ENCODE results near the gene BCL11A.

BCL11A gene

GRCh38 chr2:60408207-60408606 lies 145.2 kb downstream of the BCL11A start:
- DNase-seq (ENCODE audit: low read depth, low spot score): no peak

DNA sequence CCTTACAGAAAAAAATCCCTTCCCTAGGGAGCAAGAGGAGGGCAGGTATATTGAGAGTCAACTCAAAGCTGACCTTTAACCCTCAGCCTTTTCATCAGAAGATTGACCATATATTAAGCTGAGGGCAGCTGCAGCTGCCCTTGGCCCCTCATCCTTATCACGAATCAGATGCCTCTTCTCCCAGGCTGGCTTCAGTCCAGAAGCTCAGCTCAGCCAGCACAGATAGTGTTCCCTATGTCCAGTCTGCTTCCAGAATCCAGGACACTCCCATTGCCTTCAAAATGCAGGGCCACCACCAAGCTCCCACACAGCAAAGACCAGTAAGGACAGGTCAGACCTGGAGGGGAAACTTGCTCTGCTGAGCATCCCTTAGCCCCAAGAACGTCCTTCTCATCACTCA lies 146.1 kb downstream of the BCL11A start:
- DNase-seq (ENCODE audit: low read depth, low spot score): no peak

DNA sequence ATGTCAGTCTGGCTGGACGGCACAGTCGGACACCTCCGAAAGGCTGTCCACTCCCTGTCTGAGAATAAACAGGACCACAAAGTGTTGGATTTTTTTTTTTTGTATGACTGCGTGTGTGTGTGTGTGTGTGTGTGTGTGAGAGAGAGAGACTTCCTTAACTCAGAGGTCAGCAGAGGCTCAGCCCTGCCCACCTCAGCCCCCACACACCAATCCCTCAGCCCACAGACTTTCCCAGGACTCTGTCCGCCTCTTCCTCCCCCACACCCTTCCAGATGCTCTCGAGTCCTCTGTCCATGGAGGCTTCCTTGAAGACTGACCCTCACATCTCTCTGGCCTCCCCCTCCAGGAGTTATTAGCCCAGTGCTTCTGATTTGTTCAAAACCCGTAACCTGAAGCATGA lies 147.3 kb downstream of the BCL11A start:
- DNase-seq (ENCODE audit: low read depth, low spot score): no peak

GRCh38 chr2:60405271-60405919 lies 148.1 kb downstream of the BCL11A start:
- DNase-seq (ENCODE audit: low read depth, low spot score): no peak
